HUES64 (cell line): Measurements from ENCODE around the gene MEN1.

Experiments
- H3K27ac ChIP-seq: 2 replicates; pipeline ENCODE4 v1.7.0; 2013; ENCODE audit warnings: low read depth, low read length, inconsistent platforms
- H3K27me3 ChIP-seq: 2 replicates; pipeline ENCODE4 v1.6.1; 2013; ENCODE audit warnings: mild to moderate bottlenecking, low read length; ENCODE audit not compliant: insufficient read depth
- H3K36me3 ChIP-seq: 2 replicates; pipeline ENCODE4 v1.6.1; 2013; ENCODE audit warnings: mild to moderate bottlenecking, low read length; ENCODE audit not compliant: insufficient read depth
- H3K4me1 ChIP-seq: 2 replicates; pipeline ENCODE4 v1.6.1; 2013; ENCODE audit warnings: mild to moderate bottlenecking, low read length, moderate library complexity; ENCODE audit not compliant: insufficient read depth
- H3K4me3 ChIP-seq: 2 replicates; pipeline ENCODE4 v1.5.1; 2013; ENCODE audit warnings: mild to moderate bottlenecking, low read length, moderate library complexity
- H3K9ac ChIP-seq: 2 replicates; pipeline ENCODE4 v1.6.1; 2013; ENCODE audit warnings: mild to moderate bottlenecking, low read depth, low read length
- H3K9me3 ChIP-seq: 2 replicates; pipeline ENCODE4 v1.6.1; 2013; ENCODE audit warnings: low read depth, low read length; ENCODE audit not compliant: insufficient read depth
- WGBS: fragments of 150-250, 120-280 bp; methylation state at CpG from one replicate; pipeline ENCODE4 v1.1.7; 2013; ENCODE audit warnings: missing lambda C conversion rate; 5-methylcytosine and 5-hydroxymethylcytosine counted together

MEN1 gene

GRCh38 chr11:64754919-64755662 lies 55.3 kb downstream of the MEN1 start:
- WGBS: 92% methylated on average over 21 of the region's 21 CpGs
- Histone ChIP-seq H3K27ac (no peak overlapping the region), H3K9ac (no peak overlapping the region), H3K36me3 (no peaks in the 10 kb centered on the region), H3K9me3 (no peaks in the 10 kb centered on the region), H3K27me3 (no peaks in the 10 kb centered on the region), H3K4me3 (no peak overlapping the region), H3K4me1 (peaks cover 11% of the 10 kb centered on the region)

DNA sequence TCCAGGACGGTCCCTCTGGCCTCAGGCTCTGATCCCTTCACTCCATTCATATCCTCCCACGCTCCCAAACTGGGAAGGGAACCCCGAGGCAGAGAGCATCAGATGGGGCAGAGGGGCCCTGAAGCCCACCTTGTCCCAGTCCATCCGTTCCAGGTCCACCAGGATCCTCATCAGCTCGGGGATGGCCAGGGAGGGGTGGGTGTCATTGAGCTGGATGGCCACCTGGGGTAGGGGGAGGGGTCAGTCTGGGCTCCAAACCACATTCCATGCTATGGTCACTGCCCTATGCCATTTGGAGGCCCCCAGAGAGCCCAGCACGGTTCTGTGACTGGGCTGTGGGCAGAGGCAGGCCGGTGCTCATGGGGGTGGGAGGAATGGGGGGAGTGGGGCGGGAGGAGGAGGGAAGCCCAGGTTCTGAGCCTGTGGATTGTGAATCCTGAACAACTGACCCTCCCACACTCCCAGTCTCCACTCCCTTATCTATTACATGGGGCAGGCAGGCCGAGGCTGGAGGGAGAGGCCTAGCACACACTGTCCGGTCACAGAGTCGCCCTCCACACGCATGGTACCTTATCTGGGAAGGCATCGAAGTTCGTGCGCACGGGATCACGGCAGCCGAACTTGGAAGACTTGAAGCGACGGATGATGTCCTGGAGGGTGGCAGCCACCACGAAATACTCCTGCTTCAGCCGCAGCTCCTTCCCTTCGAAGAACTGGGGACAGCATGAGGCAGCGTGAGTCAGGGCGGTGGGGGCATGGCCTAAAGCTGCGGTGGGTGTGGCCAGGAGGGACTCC lies 56.0 kb downstream of the MEN1 start:
- no peak overlapping the region for H3K9ac ChIP-seq
- H3K27ac ChIP-seq: no peak overlapping the region
- no peaks in the 10 kb centered on the region for H3K27me3 ChIP-seq
- H3K36me3 ChIP-seq: no peaks in the 10 kb centered on the region
- no peak overlapping the region for H3K4me3 ChIP-seq
- no peaks in the 10 kb centered on the region for H3K9me3 ChIP-seq
- peaks cover 3% of the 10 kb centered on the region; the same call in 1 of the 2 replicates for H3K4me1 ChIP-seq
- WGBS: 87% methylated on average over 25 of the region's 26 CpGs
